BE2C (cell line): ENCODE results near the gene MMADHC.

Experiments used
- DNase-seq: peaks from one replicate; pipeline ENCODE4 v3.0.0-alpha.2; 2020
- H3K27me3 ChIP-seq: fragments of 250-450 bp; sonication (Bioruptor Pico); 2 replicates; pipeline ENCODE4 v1.5.1; 2020; ENCODE audit warnings: mild to moderate bottlenecking
- H3K36me3 ChIP-seq: fragments of 250-450 bp; sonication (Bioruptor Pico); 2 replicates; pipeline ENCODE4 v1.5.1; 2020; ENCODE audit warnings: mild to moderate bottlenecking
- H3K4me1 ChIP-seq: fragments of 250-450 bp; sonication (Bioruptor Pico); 2 replicates; pipeline ENCODE4 v1.5.1; 2020
- H3K4me3 ChIP-seq: 2 replicates; pipeline ENCODE4 v1.5.1; 2011; ENCODE audit warnings: low read depth, low read length
- H3K9me3 ChIP-seq: fragments of 250-450 bp; sonication (Bioruptor Pico); 2 replicates; pipeline ENCODE4 v1.5.1; 2020
- TF ChIP-seq, protein P1 (sequence below): IDR thresholded peaks from 2 replicates; pipeline ENCODE4 v1.5.1; 2012; ENCODE audit warnings: mild to moderate bottlenecking, low read depth, low read length

MMADHC gene

DNA sequence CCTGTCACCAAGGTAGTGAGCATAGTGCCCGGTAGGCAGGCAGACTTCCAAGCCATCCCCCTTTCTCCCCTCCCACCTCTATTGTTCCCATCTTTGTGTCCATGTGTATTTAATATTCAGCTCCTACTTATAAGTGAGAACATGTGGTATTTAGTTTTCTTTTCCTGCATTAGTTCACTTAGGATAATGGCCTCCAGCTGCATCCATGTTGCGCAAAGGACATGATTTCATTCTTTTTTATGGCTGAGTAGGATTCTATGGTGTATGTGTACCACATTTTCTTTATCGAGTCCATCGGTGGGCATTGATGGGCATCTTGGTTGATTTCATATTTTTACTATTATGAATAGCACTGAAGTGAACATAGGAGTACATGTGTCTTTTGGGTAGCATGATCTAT lies 35.3 kb downstream of the MMADHC start:
- Histone ChIP-seq H3K4me3 (no peak overlapping the region), H3K27me3 (no peaks in the 10 kb centered on the region), H3K4me1 (no peaks in the 10 kb centered on the region), H3K36me3 (no peaks in the 10 kb centered on the region), H3K9me3 (no peaks in the 10 kb centered on the region)
- DNase-seq: no peak
- TF ChIP-seq, protein P1, sequence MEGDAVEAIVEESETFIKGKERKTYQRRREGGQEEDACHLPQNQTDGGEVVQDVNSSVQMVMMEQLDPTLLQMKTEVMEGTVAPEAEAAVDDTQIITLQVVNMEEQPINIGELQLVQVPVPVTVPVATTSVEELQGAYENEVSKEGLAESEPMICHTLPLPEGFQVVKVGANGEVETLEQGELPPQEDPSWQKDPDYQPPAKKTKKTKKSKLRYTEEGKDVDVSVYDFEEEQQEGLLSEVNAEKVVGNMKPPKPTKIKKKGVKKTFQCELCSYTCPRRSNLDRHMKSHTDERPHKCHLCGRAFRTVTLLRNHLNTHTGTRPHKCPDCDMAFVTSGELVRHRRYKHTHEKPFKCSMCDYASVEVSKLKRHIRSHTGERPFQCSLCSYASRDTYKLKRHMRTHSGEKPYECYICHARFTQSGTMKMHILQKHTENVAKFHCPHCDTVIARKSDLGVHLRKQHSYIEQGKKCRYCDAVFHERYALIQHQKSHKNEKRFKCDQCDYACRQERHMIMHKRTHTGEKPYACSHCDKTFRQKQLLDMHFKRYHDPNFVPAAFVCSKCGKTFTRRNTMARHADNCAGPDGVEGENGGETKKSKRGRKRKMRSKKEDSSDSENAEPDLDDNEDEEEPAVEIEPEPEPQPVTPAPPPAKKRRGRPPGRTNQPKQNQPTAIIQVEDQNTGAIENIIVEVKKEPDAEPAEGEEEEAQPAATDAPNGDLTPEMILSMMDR: no peak

DNA sequence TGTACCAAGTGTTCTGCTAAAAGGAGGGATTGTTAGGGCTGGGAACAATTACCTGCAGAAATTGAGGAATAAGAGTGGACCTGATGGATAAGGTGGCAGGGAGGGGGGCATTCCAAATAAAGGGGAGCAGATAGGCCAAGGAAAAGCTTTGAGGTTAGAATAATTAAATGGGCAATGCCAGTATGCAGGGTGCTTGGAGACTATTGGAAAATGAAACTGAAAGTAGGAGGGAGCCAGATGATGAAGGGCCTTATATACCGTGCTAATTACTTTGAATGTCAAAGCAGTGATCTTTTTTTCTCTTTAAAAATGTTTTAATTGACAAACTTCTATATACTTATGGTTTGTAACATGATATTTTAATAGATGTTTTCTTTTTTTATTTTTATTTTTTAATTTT lies 42.9 kb downstream of the MMADHC start:
- no peaks in the 10 kb centered on the region for H3K9me3 ChIP-seq
- TF ChIP-seq, protein P1: no peak
- no peak for DNase-seq
- no peaks in the 10 kb centered on the region for H3K36me3 ChIP-seq
- no peaks in the 10 kb centered on the region for H3K27me3 ChIP-seq
- H3K4me1 ChIP-seq: no peaks in the 10 kb centered on the region
- H3K4me3 ChIP-seq: no peak overlapping the region

DNA sequence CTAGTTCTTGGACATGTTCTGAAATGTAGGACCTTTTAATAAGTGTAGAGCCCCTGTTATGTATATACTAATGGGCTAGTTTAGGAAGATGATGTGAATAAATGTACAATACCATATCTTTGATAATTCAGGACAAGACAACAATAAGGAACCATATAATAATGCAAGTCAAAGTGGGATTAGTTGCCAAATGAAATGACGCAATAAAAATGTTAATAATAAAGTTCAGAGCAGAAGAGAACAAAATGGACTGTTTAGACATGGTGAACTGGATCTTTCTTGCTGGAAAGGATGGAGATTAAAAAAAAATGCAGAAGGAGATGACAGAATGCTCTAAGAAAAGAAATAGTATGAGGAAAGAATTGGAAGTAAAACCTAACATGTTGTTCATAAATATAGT lies 43.7 kb downstream of the MMADHC start:
- Histone ChIP-seq H3K4me1 (no peaks in the 10 kb centered on the region), H3K4me3 (no peak overlapping the region), H3K27me3 (no peaks in the 10 kb centered on the region), H3K9me3 (no peaks in the 10 kb centered on the region), H3K36me3 (no peaks in the 10 kb centered on the region)
- TF ChIP-seq, protein P1: no peak
- no peak for DNase-seq

- no peak for DNase-seq
- TF ChIP-seq, protein P1: no peak
- no peaks in the 10 kb centered on the region for H3K4me1 ChIP-seq
- no peak overlapping the region for H3K4me3 ChIP-seq
- no peaks in the 10 kb centered on the region for H3K9me3 ChIP-seq
- no peaks in the 10 kb centered on the region for H3K36me3 ChIP-seq
- no peaks in the 10 kb centered on the region for H3K27me3 ChIP-seq
These were observed 47.4 kb downstream of the MMADHC start for GRCh38 chr2:149540138-149540537.

DNA sequence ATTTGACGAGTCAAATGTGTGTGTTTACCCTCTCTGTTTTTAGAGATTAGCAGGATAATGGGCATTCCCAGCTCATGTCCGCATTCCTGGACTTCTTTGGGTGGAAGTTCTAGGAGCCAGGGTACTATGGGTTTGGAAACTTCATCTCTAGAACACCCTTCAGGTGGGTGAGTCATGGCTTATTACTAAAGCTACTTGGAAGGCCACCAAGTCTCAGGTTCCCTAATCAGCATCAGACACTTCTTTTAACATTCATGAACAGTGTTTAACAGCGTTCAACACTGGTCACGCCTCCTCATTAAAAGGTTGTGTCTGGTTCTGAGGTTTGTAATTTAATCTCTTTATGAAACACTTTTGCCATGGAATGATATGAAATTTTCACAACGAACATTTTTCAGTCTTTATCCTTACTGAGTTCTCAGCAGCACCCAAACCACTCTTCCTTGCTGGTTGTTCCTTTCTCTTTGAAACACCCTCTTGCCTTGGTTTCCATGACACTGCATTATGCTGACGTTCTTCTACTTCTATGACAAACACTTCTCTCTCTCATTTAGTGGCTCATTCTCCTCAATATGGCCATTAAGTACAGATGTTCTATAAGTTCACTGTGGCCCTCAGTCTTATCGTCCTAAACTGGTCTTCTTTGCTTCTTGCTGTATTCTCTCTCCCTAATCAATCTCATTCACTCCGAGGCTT lies 49.3 kb downstream of the MMADHC start:
- no peak for DNase-seq
- Histone ChIP-seq H3K36me3 (no peaks in the 10 kb centered on the region), H3K9me3 (no peaks in the 10 kb centered on the region), H3K4me1 (no peaks in the 10 kb centered on the region), H3K4me3 (no peak overlapping the region), H3K27me3 (no peaks in the 10 kb centered on the region)
- TF ChIP-seq, protein P1: no peak

DNA sequence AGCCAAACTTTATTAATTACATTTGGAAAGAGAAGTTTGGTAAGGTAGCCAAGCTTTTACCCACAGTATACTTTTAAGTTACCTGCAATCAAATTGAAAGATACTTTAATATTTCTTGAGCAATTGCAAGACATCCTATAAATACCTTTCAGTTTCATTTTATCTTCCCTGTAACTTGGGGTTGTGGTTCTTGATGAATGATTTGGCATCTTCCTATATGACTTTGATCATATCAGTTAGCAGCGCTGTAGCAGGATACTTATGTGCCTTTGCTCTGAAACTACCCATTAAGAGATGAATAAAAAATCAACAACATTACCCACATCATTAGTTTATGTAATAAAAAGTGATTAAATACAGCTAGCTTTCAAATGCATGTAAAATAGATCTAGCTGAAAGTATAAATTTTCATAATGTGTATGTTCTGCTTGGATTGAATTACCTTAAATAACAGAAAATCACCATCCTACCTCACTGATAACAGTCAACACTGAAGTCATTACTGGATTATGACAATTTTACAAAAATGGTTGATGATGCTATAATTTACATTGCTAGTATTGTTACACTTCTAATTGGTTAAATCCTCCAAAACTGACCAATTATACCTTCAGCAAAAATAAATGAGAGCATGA lies 50.4 kb downstream of the MMADHC start:
- TF ChIP-seq, protein P1: no peak
- DNase-seq: no peak
- no peak overlapping the region for H3K4me3 ChIP-seq
- no peaks in the 10 kb centered on the region for H3K4me1 ChIP-seq
- H3K9me3 ChIP-seq: no peaks in the 10 kb centered on the region
- H3K36me3 ChIP-seq: no peaks in the 10 kb centered on the region
- no peaks in the 10 kb centered on the region for H3K27me3 ChIP-seq
